HG02885 (cell line): ENCODE measurements around the gene CDH1.

Source experiments
- ATAC-seq: cut with Tn5 transposase; IDR thresholded peaks from one replicate; pipeline ENCODE4 v1.9.1; 2021; ENCODE audit warnings: mild to moderate bottlenecking; ENCODE audit not compliant: unreplicated experiment, poor library complexity

CDH1 gene

DNA sequence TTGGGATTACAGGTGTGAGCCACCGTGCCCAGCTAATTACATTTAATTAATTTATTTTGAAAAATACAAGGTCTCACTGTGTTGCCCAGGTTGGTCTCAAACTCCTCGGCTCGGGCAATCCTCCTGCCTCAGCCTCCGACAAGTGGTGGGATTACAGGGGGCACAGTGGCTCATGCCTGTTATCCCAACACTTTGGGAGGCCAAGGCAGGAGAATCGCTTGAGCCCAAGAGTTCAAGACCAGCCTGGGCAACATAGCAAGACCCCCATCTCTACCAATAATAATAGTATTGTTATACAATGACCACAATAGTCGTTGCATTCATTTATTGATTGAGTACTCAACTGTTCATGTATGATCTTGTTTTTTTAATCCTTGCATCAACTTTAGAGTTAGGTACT is 22.0 kb downstream of the CDH1 start:
- no peak for ATAC-seq

- peak; percentile 69 for ATAC-seq
Observed at GRCh38 chr16:68760671-68761275, 23.7 kb downstream of the CDH1 start.

DNA sequence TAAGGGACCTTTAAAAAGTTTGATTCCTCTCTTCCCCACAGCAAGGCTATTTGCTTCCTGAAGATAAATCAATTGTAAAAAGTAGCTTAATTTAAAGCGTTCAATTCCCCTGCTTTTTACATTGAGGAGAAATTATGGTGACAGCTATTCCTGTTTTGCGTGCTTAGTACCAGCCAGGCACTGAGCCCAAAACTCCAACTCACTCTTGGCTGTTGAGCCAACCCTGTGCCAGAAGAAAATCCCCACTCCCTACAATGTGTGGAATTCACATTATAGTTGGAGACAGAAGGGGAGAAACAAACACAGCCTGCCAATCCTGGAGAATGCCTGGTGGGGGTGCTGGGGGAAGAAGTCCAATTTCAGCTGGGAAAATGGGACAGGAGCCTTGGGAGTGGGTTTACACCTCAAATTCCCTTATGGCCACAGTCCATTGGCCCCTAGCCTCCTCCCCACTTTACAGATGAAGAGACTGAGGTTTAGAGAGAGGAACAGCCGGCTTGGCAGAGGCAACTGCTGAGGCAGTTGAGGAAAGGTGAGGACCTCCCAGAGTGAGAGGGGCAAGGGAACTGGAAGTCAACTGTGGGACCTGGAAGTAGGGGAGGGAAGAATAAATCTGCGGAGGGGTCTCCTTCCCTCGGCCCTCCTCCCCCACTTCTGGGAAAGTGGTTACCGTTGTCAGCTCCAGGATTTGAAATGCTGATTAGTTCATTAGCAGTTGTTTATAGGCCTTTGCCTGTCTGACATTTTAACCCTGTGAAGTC is 26.1 kb downstream of the CDH1 start:
- ATAC-seq: no peak

DNA sequence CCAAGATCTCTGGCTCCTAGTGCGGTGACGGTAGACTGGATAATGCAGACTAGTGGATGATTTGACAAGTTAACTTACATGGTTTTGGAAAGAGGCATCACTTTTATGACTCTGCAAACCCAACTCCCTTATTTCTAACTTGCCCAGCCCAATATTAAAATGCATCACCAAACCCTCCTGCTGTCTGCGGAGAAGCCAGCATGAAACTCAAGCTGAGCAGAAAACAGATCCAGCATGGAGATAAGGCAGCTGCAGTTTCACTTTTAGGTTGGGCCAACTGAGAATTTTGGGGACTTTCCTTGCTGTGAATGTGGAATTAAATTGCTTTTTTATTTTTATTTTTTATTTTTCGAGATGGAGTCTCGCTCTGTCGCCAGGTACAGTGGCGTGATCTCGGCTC is 27.8 kb downstream of the CDH1 start:
- no peak for ATAC-seq

DNA sequence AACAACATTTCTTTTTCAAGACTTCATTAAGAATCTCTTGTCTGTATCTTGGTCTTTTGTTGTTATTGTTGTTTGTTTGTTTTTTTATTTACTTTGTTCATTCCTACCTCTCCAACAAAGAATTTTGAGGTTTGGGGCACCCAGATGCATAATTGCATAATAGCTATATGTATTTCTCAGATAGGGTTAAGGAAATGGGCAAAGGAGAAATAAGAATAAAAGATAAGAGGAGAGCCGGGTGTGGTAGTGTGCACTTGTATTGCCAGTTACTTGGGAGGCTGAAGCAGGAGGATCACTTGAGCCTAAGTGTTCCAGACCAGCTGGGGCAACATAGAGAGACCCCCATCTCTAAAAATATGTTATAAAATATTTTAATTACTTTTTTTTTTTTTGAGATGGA is 30.5 kb downstream of the CDH1 start:
- ATAC-seq: no peak

DNA sequence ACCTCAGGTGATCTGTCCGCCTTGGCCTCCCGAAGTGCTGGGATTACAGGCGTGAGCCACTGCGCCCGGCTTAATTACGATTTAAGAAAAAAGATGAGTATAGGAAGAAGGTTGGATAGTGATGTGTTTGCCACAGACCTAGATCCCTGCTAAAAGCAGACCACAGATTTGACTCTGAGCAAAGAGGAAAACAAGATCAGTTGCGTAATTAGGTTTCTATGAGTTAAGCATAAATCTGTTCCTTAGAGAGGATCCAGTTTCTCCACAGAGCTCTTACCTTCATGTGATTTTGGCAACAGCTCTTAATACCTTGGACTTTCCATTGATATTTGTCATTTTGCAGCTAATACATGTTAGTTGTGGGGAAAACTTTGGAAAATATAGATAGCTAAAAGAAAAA is 31.1 kb downstream of the CDH1 start:
- no peak for ATAC-seq

- no peak for ATAC-seq
Observed at GRCh38 chr16:68768771-68769170, 31.7 kb downstream of the CDH1 start.

DNA sequence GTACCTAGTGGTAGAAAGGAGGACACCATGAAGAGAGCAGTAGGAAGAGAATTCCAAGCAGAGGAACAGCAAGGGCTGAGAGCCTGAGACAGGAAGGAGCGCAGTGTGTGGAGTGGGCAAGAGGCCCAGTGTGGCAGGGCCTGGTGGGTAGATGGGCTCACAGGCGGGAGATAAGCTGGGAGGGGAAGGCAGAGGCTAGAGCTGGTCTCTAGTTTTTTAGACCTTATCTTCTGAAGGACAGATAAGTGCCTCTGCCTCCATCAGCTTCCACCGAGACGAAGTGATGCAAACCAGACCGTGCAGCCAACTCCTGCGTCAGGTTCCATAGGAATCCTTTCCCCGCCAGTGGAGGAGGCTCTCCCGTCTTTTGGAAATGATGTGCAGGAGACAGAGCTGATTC is 33.6 kb downstream of the CDH1 start:
- ATAC-seq: no peak

- ATAC-seq: no peak
Observed at GRCh38 chr16:68772030-68772681, 35.1 kb downstream of the CDH1 start.

DNA sequence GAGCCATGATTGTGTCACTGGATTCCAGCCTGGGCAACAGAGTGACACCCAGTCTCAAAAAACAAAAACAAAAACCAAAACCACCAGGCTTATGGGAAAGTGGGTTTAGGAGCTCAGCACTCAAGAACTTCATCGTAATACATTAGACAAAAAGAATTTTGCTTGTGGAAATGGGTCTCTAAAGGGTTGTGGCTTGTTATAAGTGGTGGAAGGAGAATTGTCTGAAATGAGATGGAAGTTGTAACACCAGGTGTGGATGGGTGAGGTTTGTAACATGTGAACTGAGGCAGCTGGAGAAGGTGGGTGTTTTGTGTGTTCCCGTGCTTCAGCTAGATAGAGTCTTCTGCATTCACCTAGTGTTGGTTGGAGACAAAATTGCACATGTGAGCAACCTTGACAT is 35.8 kb downstream of the CDH1 start:
- ATAC-seq: no peak

GRCh38 chr16:68774982-68775634 is 38.0 kb downstream of the CDH1 start:
- no peak for ATAC-seq

DNA sequence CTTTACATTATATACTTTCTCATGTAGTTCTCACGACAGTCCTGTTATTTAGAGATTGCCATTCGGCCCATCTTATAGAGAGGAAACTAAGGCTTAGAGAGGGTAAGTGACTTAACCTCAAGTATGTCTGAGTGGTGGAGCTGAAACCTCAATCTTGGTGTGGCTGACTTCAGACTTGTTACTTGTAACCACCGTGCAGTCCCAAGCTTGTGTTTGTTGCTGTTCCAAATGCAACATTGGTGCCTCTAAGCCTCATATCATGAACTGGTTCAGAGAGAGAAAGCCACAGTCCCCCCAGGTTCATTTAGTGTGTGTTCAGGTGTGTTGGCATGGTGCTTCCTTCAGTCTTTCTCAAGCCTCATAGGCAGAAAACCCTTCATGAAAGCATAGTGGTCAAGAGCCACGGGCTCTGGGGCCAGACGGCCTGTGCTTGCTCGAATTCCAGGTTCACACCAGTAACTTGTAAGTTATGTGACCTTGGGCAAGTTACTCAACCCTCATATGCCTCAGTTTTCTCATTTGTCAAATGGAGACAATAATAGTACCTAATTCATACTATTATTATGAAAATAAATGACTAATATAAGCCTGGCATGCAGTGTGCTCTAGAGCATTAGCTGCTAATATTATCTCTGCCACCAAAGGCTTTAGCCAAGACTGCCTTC is 39.9 kb downstream of the CDH1 start:
- ATAC-seq: peak; percentile 92

GRCh38 chr16:68778551-68779231 is 41.6 kb downstream of the CDH1 start:
- ATAC-seq: no peak

DNA sequence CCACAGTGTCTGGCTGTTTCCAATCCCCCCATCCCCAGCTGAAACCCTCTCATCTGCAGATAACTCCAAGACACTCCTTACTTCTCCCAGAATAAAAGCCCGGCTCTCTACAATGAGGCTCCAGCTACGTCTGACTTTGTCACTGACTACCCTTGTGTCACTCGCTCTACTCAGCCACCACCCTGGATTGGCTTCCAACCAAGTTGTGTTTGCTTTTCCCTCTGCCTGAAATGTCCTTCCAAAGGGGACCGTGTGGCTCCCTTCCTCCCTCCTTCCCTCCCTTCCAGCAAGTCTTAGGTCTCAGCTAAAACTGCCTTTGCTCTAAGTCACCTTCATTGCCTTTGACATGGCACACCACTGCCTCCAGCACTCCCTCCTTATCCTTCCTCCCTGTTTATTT is 42.8 kb downstream of the CDH1 start:
- no peak for ATAC-seq

DNA sequence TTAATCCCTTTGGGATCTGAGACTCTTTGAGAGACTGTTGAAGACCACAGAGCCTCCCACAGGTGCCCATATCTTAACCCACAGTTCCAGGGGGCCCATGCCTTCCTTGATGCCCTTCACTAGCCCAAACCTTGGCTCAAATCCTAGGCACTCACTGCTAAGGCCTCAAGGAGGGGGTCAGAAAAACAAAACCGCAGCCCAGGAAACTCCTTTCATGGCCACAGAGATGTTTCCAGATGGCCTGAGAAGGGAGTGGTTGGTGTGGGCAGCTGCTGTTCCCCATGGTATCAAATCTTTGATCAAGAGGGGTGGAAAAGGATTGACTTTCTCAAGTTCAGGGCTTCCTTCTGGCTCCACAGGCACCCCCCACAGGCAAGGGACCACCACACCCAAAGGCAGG is 44.7 kb downstream of the CDH1 start:
- no peak for ATAC-seq

DNA sequence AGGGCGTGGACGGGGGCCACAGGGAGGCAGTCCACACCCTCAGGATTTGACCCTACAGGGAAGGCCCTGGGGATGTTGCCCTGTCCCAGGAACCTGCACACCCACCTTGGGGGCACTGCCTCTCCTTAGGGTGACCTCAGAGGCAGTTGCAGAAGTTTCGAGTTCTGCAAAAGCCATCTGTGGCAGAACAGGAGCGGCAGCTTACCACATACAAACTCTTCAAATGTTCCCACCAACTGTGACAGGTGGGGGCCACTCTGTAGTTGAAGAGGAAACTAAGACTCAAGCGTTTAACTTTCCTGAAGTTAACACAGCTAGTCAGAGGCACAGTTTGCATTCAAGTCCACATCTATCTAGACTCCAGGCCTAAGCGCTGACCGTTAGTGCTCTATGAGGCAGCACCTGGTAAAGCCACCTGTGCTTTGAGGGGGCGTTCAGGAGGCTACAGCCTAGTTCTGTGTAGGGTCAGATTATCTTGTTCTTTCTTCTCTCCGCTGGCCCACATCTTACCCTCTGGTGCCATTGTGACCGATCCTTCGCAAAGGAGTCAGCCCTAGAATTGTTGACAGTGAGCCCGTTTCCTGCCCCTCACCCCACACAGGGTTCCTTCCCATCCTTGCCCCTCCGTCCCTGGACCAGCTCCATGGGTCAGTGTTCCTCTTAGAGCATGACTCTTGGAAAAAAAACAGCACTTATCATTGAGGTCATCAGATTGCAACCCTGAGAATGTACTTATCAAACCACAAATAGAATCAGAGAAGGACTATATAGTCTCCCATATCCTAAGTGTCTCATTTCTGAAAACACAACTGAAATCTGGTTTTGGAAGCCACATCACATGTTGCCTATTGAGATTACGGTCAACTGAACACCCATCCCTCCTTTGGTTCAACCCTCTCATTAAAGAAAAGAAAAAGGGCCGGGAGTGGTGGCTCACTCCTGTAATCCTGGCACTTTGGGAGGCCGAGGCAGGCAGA is 45.4 kb downstream of the CDH1 start:
- ATAC-seq: no peak

DNA sequence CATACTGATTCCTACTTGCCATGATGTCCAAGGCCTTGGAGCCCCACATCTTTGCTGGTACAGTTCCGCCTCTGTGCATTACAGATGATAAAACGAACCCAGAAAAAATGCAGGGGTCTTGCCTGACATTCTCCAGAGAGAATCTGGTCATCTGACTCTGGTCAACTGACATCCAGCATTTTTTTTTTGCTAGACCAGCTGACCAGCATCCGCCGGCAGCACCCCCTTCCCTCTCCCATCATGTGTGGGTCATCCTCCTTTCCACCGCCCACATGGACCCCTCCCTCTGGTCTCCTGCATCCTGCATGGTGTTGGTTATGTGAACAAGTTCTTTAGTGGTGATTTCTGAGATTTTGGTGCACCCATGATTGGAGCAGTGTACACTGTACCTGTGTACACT is 47.1 kb downstream of the CDH1 start:
- ATAC-seq: no peak

- no peak for ATAC-seq
Observed at GRCh38 chr16:68784721-68785120, 47.6 kb downstream of the CDH1 start.

DNA sequence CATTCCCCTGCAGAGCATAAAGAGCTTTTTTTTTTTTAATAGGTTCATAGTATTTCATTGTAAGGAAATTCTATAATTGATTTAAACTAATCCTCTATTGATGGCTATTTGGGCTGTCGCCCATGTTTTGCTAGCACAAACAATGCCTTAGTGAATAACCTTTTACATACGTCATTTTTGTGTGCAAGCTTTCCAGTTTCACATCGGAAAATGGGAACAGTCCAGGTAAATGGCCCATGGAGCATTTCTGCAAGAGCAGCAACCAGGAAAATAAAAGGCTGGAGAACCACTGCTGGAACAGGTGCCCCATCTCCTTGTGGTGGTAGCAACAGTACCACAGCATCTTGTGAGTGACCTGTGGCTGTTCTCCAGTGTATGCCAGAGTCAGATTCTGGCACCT is 48.6 kb downstream of the CDH1 start:
- no peak for ATAC-seq
